H9 (cell line): ENCODE data around the gene LRRC41. TPM values are rescaled to one million over a fixed set of nuclear protein-coding genes. Genes with fewer than 3 reads are reported as not detected.

ENCODE experiments used
- DNase-seq: peaks from one replicate; pipeline ENCODE4 v3.0.0-alpha.2; 2017
- H2AFZ ChIP-seq: one replicate; pipeline ENCODE4 v1.6.1; 2013; ENCODE audit warnings: mild to moderate bottlenecking, low read length, control low read depth, moderate library complexity
- H2AK5ac ChIP-seq: 2 replicates; pipeline ENCODE4 v1.6.1; 2013; ENCODE audit warnings: low read length, control low read depth, mixed read lengths; ENCODE audit not compliant: insufficient read length
- H2BK120ac ChIP-seq: one replicate; pipeline ENCODE4 v1.6.1; 2013; ENCODE audit warnings: low read depth, mild to moderate bottlenecking, low read length, control low read depth, inconsistent platforms; ENCODE audit not compliant: poor library complexity, severe bottlenecking
- H2BK12ac ChIP-seq: 2 replicates; pipeline ENCODE4 v1.6.1; 2013; ENCODE audit warnings: low read length, control low read depth, mixed read lengths, low read depth; ENCODE audit not compliant: insufficient read length
- H2BK15ac ChIP-seq: 2 replicates; pipeline ENCODE4 v1.6.1; 2013; ENCODE audit warnings: low read depth, low read length, control low read depth
- H2BK20ac ChIP-seq: one replicate; pipeline ENCODE4 v1.6.1; 2013; ENCODE audit warnings: low read depth, mild to moderate bottlenecking, low read length, control low read depth, inconsistent platforms; ENCODE audit not compliant: poor library complexity, severe bottlenecking
- H2BK5ac ChIP-seq: 2 replicates; pipeline ENCODE4 v1.6.1; 2013; ENCODE audit warnings: low read length, control low read depth, mixed read lengths; ENCODE audit not compliant: insufficient read length
- H3K14ac ChIP-seq: 2 replicates; pipeline ENCODE4 v1.6.1; 2013; ENCODE audit warnings: low read length, control low read depth; ENCODE audit not compliant: insufficient read depth
- H3K18ac ChIP-seq: 2 replicates; pipeline ENCODE4 v1.6.1; 2013; ENCODE audit warnings: low read depth, mild to moderate bottlenecking, mixed read lengths, low read length, control low read depth; ENCODE audit not compliant: insufficient read length
- H3K23ac ChIP-seq: 2 replicates; pipeline ENCODE4 v1.6.1; 2013; ENCODE audit warnings: low read length, control low read depth, mixed read lengths, low read depth; ENCODE audit not compliant: insufficient read length
- H3K23me2 ChIP-seq: 2 replicates; pipeline ENCODE4 v1.6.1; 2013; ENCODE audit warnings: low read depth, mild to moderate bottlenecking, mixed read lengths, low read length, control low read depth; ENCODE audit not compliant: insufficient read length, poor library complexity, severe bottlenecking
- H3K27ac ChIP-seq: 2 replicates; pipeline ENCODE4 v1.5.1; 2013; ENCODE audit warnings: low read length, control low read depth, mixed read lengths, low read depth; ENCODE audit not compliant: insufficient read length
- H3K27me3 ChIP-seq: 2 replicates; pipeline ENCODE4 v1.6.1; 2013; ENCODE audit warnings: low read length, control low read depth, inconsistent platforms; ENCODE audit not compliant: insufficient read depth
- H3K4ac ChIP-seq: 2 replicates; pipeline ENCODE4 v1.6.1; 2013; ENCODE audit warnings: low read depth, mild to moderate bottlenecking, control low read depth, inconsistent platforms, low read length, moderate library complexity
- H3K4me1 ChIP-seq: 2 replicates; pipeline ENCODE4 v1.6.1; 2013; ENCODE audit warnings: low read length, control low read depth, inconsistent platforms; ENCODE audit not compliant: insufficient read depth
- H3K4me2 ChIP-seq: 2 replicates; pipeline ENCODE4 v1.6.1; 2013; ENCODE audit warnings: low read length, control low read depth, mixed read lengths; ENCODE audit not compliant: insufficient read length, insufficient read depth
- H3K56ac ChIP-seq: 2 replicates; pipeline ENCODE4 v1.6.1; 2013; ENCODE audit warnings: low read depth, mild to moderate bottlenecking, mixed read lengths, low read length, control low read depth; ENCODE audit not compliant: insufficient read length
- H3K79me1 ChIP-seq: 2 replicates; pipeline ENCODE4 v1.6.1; 2013; ENCODE audit warnings: low read depth, mild to moderate bottlenecking, moderate library complexity, low read length, control low read depth, inconsistent platforms; ENCODE audit not compliant: insufficient read depth, poor library complexity, severe bottlenecking
- H3K79me2 ChIP-seq: 2 replicates; pipeline ENCODE4 v1.6.1; 2013; ENCODE audit warnings: low read length, control low read depth, inconsistent platforms; ENCODE audit not compliant: insufficient read depth
- H3K9ac ChIP-seq: 2 replicates; pipeline ENCODE4 v1.6.1; 2013; ENCODE audit warnings: low read length, control low read depth, mixed read lengths; ENCODE audit not compliant: insufficient read length; ENCODE audit errors: extremely low read depth
- H3K9me3 ChIP-seq: one replicate; pipeline ENCODE4 v1.6.1; 2013; ENCODE audit warnings: low read depth, low read length, inconsistent platforms; ENCODE audit not compliant: control insufficient read depth
- H3T11ph ChIP-seq: one replicate; pipeline ENCODE4 v1.6.1; 2013; ENCODE audit warnings: mild to moderate bottlenecking, low read length, control low read depth, inconsistent platforms
- H4K20me1 ChIP-seq: one replicate; pipeline ENCODE4 v1.6.1; 2013; ENCODE audit not compliant: control insufficient read depth, insufficient read length, insufficient read depth
- H4K5ac ChIP-seq: 2 replicates; pipeline ENCODE4 v1.6.1; 2013; ENCODE audit warnings: low read depth, mild to moderate bottlenecking, mixed read lengths, low read length, control low read depth; ENCODE audit not compliant: insufficient read length
- H4K8ac ChIP-seq: replicated peaks from 2 replicates; pipeline ENCODE4 v1.6.1; 2013; ENCODE audit warnings: low read length, control low read depth, mixed read lengths, low read depth; ENCODE audit not compliant: insufficient read length
- H4K91ac ChIP-seq: 2 replicates; pipeline ENCODE4 v1.6.1; 2013; ENCODE audit warnings: low read depth, mild to moderate bottlenecking, moderate library complexity, mixed read lengths, low read length, control low read depth; ENCODE audit not compliant: insufficient read length
- H3K27ac Mint-ChIP-seq, 3 experiments: 2 replicates in 2 of 3; 3 replicates in 1 of 3; pipeline ENCODE4 v1.8.0; 2020 to 2021; ENCODE audit warnings: mixed read lengths in 3 of 3, mild to moderate bottlenecking in 1 of 3, moderate library complexity in 1 of 3
- H3K27me3 Mint-ChIP-seq: 2 replicates; pipeline ENCODE4 v1.8.0; 2021; ENCODE audit warnings: low read depth, mild to moderate bottlenecking, moderate library complexity, mixed read lengths
- H3K36me3 Mint-ChIP-seq, 3 experiments: 2 replicates in 2 of 3; 3 replicates in 1 of 3; pipeline ENCODE4 v1.8.0; 2020 to 2021; ENCODE audit warnings: low read depth in 3 of 3, mixed read lengths in 3 of 3; ENCODE audit not compliant: insufficient read depth in 1 of 3
- H3K4me1 Mint-ChIP-seq, 2 experiments: 2 replicates each; pipeline ENCODE4 v1.8.0; 2020; ENCODE audit warnings: mixed read lengths in 2 of 2
- H3K4me3 Mint-ChIP-seq, 2 experiments: 2 replicates in 1 of 2; 3 replicates in 1 of 2; pipeline ENCODE4 v1.8.0; 2020 to 2021; ENCODE audit warnings: mild to moderate bottlenecking in 2 of 2, mixed read lengths in 2 of 2, moderate library complexity in 1 of 2
- H3K9me3 Mint-ChIP-seq, 2 experiments: 2 replicates in 1 of 2; 3 replicates in 1 of 2; pipeline ENCODE4 v1.8.0; 2020; ENCODE audit warnings: mild to moderate bottlenecking in 2 of 2, mixed read lengths in 2 of 2, moderate library complexity in 1 of 2
- WGBS: extraction: QIAGEN DNeasy Blood & Tissue Kit; methylation state at CpG from one replicate; pipeline ENCODE4 v1.1.7; 2013; ENCODE audit warnings: missing lambda C conversion rate, low lambda C conversion rate, mixed read lengths; ENCODE audit not compliant: insufficient read length; ENCODE audit errors: extremely low coverage; 5-methylcytosine and 5-hydroxymethylcytosine counted together
- total RNA-seq: library from RNA; stranded (reverse); gene quantifications from 2 replicates; pipeline ENCODE4 v1.2.1, GENCODE V29; 2021
- TF ChIP-seq, protein P1 (sequence below): fragments of 200-600 bp; sonication (generic); conservative IDR thresholded peaks from 3 replicates; pipeline ENCODE4 v1.8.0; 2021; ENCODE audit warnings: antibody characterized with exemption, mild to moderate bottlenecking

The LRRC41 gene
- total RNA-seq, 1 experiment from 2014 or later, result 62.6 TPM

DNA sequence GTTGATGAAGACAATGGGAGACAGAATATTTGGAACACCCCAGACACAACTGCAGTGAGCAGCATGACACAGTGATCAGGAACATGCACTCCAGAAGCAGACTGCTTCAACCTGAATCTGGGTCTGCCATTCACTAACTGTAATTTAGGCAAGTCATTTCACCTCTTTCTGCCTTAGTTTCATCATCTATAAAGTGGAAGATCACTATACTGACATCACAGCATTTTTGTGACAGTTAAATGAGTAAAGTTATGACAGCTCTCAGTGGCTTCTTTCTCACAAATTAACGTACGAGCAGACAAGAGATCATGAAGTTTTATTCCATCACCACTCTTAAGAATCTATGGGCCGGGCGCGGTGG is 14.3 kb downstream of the LRRC41 start:
- Histone ChIP-seq H2AFZ (no peak overlapping the region), H3K27me3 (no peaks in the 10 kb centered on the region), H2BK5ac (no peak overlapping the region), H4K20me1 (no peaks in the 10 kb centered on the region), H3K23me2 (no peaks in the 10 kb centered on the region), H3K14ac (no peak overlapping the region), H4K5ac (no peak overlapping the region), H2BK15ac (no peak overlapping the region), H3K9me3 (no peaks in the 10 kb centered on the region), H3K56ac (no peak overlapping the region), H3K27ac (no peak overlapping the region), H3K79me2 (no peaks in the 10 kb centered on the region), H3K18ac (no peak overlapping the region), H4K91ac (no peak overlapping the region), H3K9ac (no peak overlapping the region), H2BK120ac (no peak overlapping the region), H2BK12ac (no peak overlapping the region), H2BK20ac (no peak overlapping the region), H3K23ac (no peak overlapping the region), H3K4me1 (no peaks in the 10 kb centered on the region), H4K8ac (no peak overlapping the region), H3K4me2 (no peak overlapping the region), H2AK5ac (no peak overlapping the region), H3K79me1 (no peaks in the 10 kb centered on the region), H3K4ac (no peak overlapping the region), H3T11ph (no peak overlapping the region)
- no peak overlapping the region for H3K4me3 Mint-ChIP-seq
- H3K27me3 Mint-ChIP-seq, result no peaks in the 10 kb centered on the region; the same call in 1 of the 2 replicates
- no peaks in the 10 kb centered on the region for H3K9me3 Mint-ChIP-seq
- H3K36me3 Mint-ChIP-seq, result peaks cover 20 to 47% (median 39%) of the 10 kb centered on the region in 3 experiments; a peak in 6 of 7 replicates
- TF ChIP-seq, protein P1, sequence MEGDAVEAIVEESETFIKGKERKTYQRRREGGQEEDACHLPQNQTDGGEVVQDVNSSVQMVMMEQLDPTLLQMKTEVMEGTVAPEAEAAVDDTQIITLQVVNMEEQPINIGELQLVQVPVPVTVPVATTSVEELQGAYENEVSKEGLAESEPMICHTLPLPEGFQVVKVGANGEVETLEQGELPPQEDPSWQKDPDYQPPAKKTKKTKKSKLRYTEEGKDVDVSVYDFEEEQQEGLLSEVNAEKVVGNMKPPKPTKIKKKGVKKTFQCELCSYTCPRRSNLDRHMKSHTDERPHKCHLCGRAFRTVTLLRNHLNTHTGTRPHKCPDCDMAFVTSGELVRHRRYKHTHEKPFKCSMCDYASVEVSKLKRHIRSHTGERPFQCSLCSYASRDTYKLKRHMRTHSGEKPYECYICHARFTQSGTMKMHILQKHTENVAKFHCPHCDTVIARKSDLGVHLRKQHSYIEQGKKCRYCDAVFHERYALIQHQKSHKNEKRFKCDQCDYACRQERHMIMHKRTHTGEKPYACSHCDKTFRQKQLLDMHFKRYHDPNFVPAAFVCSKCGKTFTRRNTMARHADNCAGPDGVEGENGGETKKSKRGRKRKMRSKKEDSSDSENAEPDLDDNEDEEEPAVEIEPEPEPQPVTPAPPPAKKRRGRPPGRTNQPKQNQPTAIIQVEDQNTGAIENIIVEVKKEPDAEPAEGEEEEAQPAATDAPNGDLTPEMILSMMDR, result no peak
- H3K27ac Mint-ChIP-seq, result 0 out of 7 replicates have a peak overlapping the region, but pooled peaks of 1 of the 3 experiments have one; percentile 7
- no peak for DNase-seq
- no CpG with 5 or more reads among the region's 5 CpGs for WGBS
- peaks cover 0 to 13% of the 10 kb centered on the region in 2 experiments; a peak in 2 of 4 replicates for H3K4me1 Mint-ChIP-seq
